GM21381 (cell line): Measurements from ENCODE around the gene UTP3.
"Not testable (repeated sequence)": the region's sequence is repeated elsewhere in the genome, so short reads cannot be mapped to it uniquely, and the experiment has no call there.

Experiments
- ATAC-seq: cut with Tn5 transposase; IDR thresholded peaks from one replicate; pipeline ENCODE4 v1.9.1; 2021; ENCODE audit warnings: mild to moderate bottlenecking, moderate library complexity; ENCODE audit not compliant: unreplicated experiment

UTP3 gene

DNA sequence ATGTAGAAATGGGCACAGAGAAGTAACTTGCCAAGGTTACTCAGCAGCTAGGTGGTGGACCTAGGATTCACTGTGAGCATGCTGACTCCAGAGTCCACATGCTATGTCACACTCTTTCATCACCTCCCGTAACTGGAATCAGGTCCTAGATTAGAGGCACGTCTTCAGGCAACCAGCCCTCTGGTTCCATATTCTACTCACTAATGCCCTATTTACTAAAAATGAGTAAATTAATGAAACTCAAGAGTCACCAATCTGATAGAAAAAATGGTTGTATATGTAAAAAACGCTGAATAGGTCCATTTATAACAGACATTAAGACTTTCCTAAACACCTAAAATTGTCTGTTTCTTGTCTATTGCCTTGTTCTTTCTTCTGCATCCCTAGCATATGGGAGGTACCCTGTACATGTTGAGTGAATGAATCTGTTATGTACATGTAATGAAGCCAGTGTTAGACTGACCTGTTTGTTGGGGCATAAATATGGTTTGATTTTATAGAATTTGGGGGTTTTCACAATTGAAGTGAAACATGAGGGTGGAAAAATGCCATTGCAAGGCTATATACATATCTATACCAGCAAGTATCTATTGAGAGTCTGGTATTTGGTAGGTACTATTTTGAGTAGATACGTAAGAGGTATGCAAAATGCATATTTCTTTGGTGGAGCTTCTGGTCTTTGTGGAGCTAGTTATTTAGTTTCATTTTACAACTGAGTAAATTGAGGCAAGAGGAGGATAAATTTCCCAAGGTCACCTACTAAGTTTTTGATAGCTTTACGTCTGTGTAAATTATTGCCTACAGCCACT is 26.0 kb downstream of the UTP3 start:
- peak; percentile 62 for ATAC-seq

DNA sequence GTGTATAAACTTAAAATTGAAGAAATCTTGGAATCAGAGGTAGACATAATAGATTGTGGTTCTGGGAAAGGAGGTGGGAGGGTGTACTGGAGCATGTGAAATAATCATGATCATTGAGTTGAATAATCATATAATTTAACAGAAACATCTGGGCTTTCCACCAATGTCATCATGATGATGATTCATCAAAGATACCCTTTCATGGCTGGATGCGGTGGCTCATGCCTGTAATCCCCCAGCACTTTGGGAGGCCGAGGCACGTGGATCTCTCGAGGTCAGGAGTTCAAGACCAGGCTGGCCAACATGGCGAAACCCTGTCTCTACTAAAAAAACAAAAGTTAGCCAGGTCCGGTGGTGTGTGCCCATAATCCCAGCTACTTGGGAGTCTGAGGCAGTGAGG is 26.8 kb downstream of the UTP3 start:
- peak; percentile 21 for ATAC-seq

DNA sequence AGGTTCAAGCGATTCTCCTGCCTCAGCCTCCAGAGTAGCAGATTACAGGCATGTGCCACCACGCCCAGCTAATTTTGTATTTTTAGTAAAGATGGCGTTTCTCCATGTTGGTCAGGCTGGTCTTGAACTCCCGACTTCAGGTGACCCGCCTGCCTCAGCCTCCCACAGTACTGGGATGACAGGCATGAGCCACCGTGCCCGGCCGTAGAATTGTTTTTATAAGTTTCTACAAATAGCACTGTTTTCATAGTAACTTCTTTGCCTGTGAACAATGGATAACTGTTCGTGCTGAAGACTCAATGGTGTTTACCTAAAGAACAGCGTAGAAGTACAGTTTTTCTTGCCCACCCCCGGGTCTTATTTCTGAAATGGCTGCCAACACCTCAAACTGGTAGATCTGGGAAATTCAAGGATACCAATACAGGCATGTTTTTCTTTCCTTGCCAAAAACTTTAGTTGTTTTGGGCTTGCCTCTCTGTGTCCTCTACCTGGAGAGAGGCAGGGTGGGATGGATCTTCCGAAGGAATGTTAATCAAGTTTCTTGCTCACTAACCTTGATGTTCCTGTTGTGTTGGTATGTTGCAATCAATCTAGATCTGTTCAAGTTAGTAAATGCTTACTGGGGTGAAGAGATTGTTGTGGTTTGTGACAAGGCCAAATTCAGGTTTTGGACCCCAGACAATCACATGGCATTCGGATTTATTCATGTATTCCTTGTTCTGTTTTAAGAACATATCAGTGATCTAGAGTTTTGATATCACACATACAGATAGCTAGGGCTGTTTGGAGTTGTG is 30.7 kb downstream of the UTP3 start:
- ATAC-seq = no peak

DNA sequence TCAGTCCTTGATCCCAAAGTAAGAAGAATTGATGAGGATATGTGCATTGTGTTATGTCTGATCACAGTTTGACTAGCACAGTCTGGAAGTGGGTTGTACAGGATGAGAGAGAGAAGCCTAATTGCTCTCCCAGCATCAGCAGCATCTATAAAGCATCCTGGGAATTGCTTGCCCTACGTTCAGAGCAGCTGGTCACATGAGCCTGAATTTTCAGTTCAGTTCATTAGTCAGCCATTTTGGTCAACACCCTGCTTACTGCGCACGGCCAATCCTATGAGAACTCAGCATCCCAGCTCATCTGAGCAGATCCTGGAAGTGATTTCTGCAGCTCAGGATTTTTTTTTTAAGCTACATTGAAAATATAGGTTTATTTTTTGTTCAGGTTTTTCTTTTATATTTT is 33.4 kb downstream of the UTP3 start, which contains the start of gene RUFY3:
Gene RUFY3 (plus strand): TSS at position 218 of the 400 bp plus-strand sequence. CDS start 610 bp downstream, outside the sequence.
- ATAC-seq = no peak

- no peak for ATAC-seq
Measured at GRCh38 chr4:70722199-70722791, 34.0 kb downstream of the UTP3 start.

DNA sequence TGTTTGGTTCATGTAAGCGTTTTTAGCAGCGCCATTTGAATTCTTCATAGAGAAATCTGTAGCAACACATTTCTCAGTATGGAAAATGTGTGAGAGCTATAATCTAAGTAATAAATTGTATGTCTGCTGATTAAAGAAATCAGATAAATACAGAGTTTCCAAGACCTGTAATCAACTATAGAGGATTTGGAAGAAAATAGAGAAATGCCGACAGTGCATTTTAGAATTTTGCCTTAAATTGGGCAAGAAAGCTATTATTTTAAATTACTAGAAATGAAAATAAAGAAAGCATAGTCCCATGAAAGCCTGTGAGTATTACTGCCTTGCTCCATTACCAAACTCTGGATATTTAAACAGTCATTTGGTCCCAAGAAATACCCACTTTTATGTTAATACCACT is 36.1 kb downstream of the UTP3 start:
- ATAC-seq = no peak

DNA sequence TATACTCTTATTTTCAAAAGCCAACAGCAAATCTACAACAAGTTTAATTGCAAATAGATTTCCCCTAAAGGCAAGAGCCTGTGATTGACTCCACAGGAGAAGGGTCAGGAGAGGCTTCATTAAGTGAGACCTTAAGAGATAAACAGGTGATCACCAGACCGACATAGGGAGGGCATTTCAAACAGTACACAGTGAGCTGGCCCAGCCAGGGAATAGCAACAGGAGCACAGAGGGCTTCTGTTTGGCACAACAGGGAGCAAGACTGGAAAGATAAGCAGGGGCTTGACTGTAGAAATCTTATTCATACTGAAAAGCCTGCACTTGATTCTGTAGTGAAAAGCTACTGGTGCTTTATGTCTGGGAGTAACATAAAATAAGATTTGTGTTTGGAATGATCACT is 37.3 kb downstream of the UTP3 start:
- ATAC-seq = no peak

- ATAC-seq = not testable (repeated sequence)
Measured at GRCh38 chr4:70726515-70726914, 38.2 kb downstream of the UTP3 start.

DNA sequence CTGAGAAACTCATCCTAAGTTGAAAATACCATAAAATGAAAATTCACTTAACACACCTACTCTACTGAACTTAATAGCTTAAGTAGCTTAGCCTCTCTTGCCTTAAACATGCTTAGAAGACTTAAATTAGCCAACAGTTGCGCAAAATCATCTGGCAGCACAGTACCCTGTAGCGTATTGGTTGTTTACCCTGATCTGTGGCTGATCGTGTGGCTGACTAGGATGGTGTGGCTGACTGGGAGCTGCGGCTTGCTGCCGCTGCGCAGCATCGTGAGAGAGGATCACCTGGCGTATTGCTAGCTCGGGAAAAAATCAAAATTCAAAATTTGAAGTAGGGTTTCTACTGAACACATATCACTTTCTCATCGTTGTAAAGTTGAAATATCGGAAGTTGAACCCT is 39.8 kb downstream of the UTP3 start:
- no peak for ATAC-seq

DNA sequence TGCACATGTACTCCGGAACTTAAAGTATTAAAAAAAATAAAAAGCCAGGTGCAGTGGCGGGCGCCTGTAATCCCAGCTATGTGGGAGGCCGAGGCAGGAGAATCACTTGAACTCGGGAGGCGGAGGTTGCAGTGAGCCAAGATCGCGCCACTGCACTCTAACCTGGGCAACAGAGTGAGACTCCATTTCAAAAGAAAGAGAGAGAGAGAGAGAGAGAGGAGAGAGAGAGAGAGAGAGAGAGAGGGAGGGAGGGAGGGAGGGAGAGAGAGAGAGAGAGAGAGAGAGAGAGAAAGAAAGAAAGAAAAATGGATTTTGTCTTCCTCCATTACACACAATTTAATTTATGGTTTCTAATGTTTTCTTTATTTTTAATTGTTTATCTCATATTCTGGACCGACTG is 44.5 kb downstream of the UTP3 start:
- not testable (repeated sequence) for ATAC-seq

DNA sequence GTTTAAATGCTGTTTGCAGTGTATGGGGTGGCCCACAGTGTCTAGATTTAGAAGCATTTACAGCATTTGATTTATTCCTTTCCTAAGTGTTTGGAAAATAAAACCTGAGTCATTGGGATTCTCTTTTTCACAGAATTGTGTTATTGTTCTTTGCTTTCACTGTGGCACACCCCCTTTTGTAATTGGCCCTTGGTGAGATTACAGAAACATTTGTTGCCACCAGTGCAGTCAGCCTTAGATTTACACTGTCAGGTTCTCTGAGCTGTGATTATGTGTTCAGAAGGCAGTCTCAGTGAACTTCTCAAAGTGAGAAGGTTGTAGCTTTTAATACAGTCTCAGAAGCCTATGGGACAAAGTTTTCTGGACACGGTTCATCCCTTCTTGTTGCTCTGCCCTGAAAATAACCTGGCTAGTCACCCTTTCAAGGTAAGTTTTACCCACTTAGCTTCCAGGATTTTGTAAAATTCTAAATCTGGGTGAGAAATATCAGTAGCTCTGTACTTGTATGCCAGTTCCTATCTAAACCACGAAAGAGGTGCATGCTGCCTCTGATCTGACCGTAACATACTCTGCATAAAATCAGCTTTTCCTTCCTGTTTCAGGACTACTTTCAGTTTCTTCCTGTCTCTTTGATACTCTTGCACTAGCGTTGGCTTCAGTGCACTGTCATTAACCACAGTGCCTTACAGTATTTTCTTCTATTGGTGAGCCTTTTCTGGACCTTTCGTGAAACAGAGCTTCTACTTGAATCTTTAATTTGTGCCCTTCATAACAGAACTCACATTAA is 46.0 kb downstream of the UTP3 start:
- ATAC-seq = peak; percentile 92

DNA sequence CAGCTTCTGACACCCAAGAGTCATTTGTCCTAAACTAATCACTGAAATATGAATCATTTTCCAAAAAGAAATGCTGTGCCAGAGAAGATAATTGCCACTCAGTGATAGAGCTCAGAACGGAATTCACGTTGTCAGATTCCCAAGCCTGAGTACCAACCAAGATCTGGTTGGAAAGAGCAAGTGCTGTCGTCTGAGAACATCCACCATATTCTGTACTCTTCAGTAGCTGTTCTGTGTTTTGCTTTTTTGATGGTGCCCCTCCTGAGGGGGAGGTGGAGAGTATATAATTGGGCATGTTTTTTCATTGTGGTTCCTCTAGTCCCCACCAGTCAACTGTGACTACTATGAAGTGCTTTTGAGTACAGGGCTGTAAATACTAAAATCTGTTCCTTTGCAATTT is 46.6 kb downstream of the UTP3 start:
- peak; percentile 0 for ATAC-seq

- not testable (repeated sequence) for ATAC-seq
Measured at GRCh38 chr4:70735915-70736314, 47.6 kb downstream of the UTP3 start.

DNA sequence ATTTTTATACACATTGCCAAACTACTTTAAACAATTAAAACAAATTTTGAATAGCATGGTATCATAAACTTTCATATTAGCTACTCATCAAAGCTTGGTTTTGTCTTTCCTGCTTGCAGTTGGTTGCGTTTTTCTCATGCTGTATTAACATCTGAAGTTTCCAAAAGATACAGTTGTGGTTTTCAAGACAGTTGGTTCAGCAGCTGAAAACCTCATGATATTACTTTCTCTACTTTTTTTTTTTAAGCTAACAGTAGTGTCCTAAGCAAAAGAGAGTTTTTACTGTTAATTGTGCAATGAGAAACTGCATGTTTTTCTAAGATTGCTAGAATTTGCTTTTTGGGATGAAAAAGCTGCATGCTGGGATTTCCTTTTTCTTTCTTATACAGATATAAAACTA is 48.7 kb downstream of the UTP3 start:
- ATAC-seq = no peak

DNA sequence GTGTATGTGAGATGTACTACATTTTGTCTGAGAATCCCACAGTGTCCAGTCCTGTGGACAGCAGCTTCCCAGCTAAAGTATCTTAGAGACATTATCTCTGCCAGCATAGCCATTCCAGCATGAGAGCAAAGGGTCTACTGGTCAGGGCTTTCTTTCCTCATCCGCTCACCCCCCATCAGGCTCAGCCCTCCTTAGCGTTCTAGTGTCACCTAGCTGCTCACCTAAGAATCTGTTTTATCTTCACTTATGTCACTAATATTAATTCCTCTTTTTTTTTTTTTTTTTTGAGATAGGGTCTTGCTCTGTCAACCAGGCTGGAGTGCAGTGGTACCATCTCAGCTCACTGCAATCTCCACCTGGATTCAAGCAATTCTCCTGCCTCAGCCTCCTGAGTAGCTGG is 49.1 kb downstream of the UTP3 start:
- no peak for ATAC-seq

- no peak for ATAC-seq
Measured at GRCh38 chr4:70739496-70740337, 51.4 kb downstream of the UTP3 start.
